GM18511 (cell line): Measurements from ENCODE around the gene ARV1.

ENCODE experiments used
- ATAC-seq: cut with Tn5 transposase; IDR thresholded peaks from one replicate; pipeline ENCODE4 v1.9.1; 2021; ENCODE audit warnings: mild to moderate bottlenecking, moderate library complexity; ENCODE audit not compliant: unreplicated experiment

ARV1 gene

DNA sequence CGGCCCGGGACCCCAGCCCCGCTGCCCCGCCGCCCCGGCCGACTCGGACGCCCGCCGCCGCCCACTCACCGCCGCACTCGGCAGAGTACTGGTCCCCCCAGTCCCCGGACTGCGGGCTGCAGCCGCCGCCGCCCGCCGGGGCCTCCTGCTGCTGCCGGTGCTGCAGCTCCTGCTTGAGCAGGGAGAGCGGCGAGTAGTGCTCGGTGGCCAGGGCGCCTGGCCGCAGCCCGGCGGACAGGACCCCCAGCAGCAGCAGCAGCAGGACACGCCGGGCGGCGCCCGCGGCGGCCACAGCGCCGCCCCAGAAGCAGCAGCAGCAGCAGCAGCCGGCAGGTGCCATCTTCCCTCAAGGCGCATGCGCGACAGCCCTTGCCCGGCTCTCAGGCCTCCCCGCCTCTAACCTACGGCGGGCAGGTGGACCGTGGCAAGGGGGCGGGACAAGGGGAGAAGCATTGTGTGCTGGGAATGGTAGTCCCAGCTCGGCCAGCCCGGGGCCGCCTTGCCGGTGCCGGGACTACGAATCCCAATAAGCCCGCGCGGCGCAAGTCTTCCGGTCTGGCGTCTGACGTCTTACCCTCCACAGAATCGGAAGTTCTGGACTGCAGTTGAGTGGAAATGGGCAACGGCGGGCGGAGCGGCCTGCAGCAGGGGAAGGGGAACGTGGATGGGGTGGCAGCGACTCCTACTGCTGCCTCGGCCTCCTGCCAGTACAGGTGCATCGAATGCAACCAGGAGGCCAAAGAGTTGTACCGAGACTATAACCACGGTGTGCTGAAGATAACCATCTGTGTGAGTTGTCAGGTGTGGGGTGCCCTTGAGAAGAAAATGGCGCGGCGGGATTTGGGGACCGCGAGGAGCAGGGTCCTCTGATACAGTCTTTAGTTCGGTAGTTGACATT is at the start of gene ARV1, which contains the start of gene TTC13:
Gene ARV1 (plus strand): TSS at position 604 of the 898 bp plus-strand sequence. CDS start 12 bp downstream, at position 616.
Gene TTC13 (minus strand): TSS at position 371 of the 898 bp plus-strand sequence. CDS start 31 bp downstream, at position 340.
- ATAC-seq = peak; percentile 91

- no peak for ATAC-seq
These were observed 47.9 kb upstream of the ARV1 start for GRCh38 chr1:230930986-230931385.

DNA sequence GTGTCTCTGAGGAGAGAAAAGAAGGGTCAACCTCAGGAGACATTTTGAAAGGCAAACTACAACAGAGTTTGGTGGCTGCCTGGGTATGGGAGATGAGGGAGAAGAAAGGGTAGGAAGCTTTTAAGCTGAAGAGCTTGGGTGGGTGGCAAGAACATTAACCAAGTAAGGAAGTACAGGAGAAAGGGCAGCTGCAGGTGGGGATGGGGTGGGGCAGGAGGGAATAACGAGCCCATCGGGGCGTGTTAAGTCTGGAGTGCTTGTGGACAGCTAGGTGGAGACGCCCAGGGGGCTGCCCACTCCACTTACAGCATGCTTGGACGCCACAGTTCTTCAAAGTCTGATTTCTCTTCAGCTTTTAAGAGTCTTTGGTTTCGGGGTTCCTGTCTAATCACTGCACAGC is 43.0 kb upstream of the ARV1 start:
- no peak for ATAC-seq

DNA sequence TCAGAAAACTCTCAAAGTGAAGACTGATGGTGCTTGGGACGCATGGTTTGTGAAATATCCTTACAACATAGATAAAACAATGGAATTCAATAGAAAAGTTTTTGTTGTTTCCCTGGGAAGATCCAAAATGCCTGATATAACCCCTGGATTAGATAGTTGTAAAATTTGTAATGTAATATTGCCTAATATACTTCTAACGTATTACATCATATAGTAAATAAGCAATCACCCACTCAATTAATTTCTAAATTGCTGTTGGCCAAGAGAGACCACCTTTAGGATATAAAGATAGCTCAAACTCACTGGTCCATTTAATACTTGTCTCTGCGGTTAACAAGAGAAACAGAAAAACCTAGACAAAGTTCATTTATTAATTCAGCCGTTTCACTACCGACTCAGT is 42.4 kb upstream of the ARV1 start:
- ATAC-seq = no peak

DNA sequence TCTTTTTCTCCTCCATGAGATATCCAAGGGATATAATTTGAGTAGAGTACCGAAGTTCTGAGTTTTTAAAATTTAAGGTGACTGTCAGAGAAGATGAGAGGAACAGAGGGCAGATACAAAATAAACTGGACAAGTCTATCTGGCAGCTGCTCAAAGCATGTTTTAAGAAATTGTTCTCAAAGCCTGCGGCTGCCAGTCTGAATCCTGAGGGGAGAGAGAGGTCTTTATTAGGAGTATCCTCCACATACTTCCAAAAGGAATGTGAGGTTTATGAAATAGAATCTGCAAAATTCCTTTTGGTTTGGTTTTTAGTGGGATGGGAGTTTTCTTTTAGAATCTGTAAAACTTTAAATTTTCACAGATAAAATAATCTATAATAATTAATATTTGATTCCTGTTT is 41.5 kb upstream of the ARV1 start:
- ATAC-seq = no peak

DNA sequence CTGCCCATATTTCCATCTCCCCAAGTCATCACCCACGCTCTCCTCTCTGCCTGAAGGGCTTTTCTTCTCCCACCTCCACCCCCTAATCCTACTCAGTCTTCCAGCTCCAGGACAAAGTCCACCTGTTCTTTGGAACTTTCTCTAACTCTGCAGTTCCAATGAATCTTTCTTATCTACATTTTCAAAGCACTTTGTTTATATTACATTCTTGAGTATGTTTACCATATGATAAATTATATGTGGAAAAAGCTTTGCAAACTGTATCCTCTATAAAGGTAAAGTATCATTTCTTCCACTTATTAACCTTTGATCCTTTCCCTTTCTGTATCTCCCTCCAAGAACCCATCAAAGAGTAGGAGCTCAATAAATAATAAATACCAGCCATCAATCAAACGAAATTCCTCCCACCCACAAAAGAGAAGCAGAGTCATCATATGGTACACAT is 39.9 kb upstream of the ARV1 start:
- no peak for ATAC-seq

- ATAC-seq = no peak
These were observed 38.9 kb upstream of the ARV1 start for GRCh38 chr1:230939806-230940489.

DNA sequence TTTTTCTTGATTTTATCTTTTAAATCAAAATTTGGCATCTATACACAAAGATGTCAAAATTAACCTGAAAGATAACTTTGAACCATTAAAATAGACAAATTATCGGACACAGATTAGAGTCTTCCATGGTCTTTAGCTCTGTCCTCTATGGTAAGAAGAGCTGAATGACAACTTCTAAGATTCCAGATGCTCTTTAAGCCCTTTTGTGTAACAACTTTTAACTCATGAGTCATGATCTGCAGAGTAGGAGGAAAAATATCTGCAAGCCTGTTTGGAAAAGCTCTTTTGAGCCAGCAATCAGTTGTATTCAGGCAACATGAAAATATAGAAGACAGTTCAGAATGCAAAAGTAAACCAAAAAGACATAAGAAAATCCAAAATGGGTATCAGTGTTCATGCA is 38.0 kb upstream of the ARV1 start:
- ATAC-seq = no peak

DNA sequence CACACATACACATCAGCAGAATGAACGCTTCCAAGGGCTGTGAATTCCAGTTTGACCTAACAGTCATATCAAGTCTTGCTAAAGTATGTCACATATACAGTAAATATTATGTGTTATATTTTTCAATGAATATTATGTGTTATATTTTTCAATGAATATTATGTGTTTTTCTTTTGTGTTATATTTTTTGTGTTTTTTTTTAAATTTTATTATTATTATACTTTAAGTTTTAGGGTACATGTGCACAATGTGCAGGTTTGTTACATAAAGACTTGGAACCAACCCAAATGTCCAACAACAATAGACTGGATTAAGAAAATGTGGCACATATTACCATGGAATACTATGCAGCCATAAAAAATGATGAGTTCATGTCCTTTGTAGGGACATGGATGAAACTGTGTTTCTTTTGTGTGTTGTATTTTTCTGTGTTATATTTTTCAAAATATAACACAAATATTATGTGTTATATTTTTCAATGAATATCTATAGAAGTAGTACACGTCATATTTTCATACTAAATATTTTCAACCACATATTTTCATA is 35.8 kb upstream of the ARV1 start:
- ATAC-seq = no peak

DNA sequence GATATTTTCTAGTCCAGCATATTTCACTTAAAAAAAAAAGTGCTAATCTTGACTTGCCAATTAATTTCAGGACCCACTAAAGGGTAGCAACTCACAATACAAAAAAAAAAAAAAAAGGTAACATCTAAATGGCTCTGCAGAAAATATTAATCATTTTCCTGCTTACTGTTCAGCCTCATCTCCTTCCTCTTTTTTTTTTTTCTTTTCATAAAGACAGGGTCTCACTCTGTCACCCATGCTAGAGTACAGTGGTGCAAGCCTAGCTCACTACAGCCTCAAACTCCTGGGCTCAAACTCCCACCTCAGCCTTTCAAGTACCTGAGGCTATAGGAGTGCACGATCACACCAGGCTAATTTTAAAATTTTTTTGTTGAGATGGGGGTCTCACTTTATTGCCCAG is 30.6 kb upstream of the ARV1 start:
- no peak for ATAC-seq

- ATAC-seq = no peak
These were observed 30.0 kb upstream of the ARV1 start for GRCh38 chr1:230948903-230949302.

DNA sequence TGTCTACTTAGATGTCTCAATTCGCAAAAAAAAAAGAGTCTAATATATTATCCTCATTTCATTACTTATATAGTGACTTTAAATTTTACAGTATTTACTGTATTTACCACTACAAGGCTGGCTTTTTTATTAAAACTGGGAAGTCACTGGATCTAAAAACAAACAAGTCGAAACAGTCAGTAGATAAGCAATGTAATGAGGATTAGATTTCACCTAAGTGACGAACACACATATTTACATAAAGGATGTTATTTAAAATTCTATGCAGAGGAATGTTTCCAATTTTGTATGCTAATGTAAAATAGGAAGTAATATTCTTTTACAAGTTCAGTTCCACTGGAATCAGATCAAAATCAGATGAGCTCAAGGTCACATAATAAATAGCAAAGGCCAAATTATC is 28.5 kb upstream of the ARV1 start:
- no peak for ATAC-seq

- peak; percentile 85 for ATAC-seq
These were observed 21.3 kb upstream of the ARV1 start for GRCh38 chr1:230957580-230957989.

- ATAC-seq = no peak
These were observed 20.5 kb upstream of the ARV1 start for GRCh38 chr1:230958370-230958769.

GRCh38 chr1:230964896-230965295 is 14.0 kb upstream of the ARV1 start:
- ATAC-seq = no peak

DNA sequence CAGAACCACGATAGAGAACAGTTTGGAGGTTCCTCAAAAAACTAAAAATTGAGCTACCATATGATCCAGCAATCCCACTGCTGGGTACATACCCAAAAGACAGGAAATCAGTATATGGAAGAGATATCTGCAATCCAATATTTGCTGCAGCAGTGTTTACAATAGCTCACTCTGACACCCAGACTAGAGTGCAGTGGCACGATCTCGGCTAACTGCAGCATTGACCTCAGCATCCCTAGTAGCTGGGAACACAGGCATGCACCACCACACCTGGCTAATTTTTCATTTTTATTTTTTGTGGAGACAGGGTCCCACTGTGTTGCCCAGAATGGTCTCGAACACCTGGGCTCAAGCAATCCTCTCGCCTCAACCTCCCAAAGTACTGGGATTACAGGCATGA is 13.4 kb upstream of the ARV1 start:
- ATAC-seq = no peak

DNA sequence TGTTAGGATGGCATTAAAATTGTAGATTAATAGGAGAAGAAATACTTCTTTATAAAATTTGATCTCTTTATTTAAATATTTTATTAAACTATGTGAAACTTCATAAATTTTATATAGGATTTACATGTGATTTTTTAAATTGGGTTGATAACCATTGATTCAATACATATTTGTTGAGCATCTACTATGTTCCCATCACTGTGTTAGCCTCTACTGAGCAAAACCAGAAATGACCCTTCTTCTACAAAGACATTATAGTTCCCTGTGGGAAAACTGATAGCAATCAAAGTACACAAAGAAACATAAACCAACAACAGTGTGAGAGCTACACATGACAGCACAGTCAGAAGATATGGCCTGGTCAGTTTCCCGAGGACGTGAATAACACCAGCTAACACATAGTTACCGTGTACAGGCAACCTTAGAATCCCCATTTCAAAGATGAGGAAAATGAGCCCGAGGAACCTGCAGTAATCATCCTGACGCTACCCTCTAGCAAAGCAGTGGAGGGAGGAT is 12.5 kb upstream of the ARV1 start:
- ATAC-seq = no peak

- no peak for ATAC-seq
These were observed 8.5 kb upstream of the ARV1 start for GRCh38 chr1:230970432-230970831.

GRCh38 chr1:230971771-230972170 is 7.1 kb upstream of the ARV1 start:
- ATAC-seq = no peak

DNA sequence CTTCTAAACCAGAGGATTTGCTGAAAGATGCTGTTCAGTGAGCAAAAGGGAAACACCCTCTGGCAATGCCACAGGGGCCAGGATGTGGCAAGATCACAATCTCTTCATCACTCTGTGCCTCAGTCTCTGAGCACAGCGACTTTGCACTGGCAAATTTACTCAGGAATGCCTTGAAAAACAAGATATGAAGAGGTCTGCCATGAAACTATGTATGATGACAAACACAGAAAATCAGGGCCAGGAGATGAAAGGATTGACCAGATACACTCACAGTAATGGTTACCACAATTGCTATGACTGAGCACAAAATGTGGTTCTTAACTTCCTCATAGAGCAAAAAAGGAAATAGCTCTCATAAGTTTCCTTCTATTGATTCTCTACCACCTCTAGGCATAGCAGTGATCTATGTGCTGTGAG is 6.0 kb upstream of the ARV1 start:
- peak; percentile 84 for ATAC-seq

GRCh38 chr1:230975636-230976035 is 3.3 kb upstream of the ARV1 start:
- no peak for ATAC-seq
